ENCODE data around the gene COX8C. TPM values are rescaled to one million over a fixed set of nuclear protein-coding genes. Genes with fewer than 3 reads are reported as not detected.

Gene COX8C
- total and polyA plus RNA-seq, 12 donors, result not detected

GRCh38 chr14:93396456-93396855, 49.5 kb downstream of the COX8C start:
- intact Hi-C loops (cut with DNase I), result no loop called here
- Histone ChIP-seq H3K36me3 (replicated peaks in 1 of 2) (no peaks in the 10 kb centered on the region), H3K4me1 (replicated peaks in 1 of 2) (no peaks in the 10 kb centered on the region), H3K27me3 (no peaks in the 10 kb centered on the region), H3K9me3 (replicated peaks in 1 of 3) (no peaks in the 10 kb centered on the region), H3K4me3 (no peak overlapping the region), H3K27ac (no peak overlapping the region)
- no peak for TF ChIP-seq POLR2A (IDR thresholded peaks at IDR 0.05)
- no peak for DNase-seq
- 76 to 81% (median 79%) methylated on average over 1 of the region's 1 CpG for WGBS, 4 donors

Small RNA genes lying within 50 kb of the gene (small RNA-seq; reads per million reads assigned to genes)
- gene RF00019, result 0 reads per million in 2 donors

Other genes with a start within 250 kb of the COX8C start
- gene ITPK1, start 231.3 kb upstream of the COX8C start, total RNA-seq, result 100 to 1,000 TPM in 1 of 9 donors, 10 to 100 TPM in 8; 28.1 to 182 (median 50.1) TPM
- gene ITPK1, start 231.3 kb upstream of the COX8C start, polyA plus RNA-seq, result 100 to 1,000 TPM in 1 of 3 donors, 10 to 100 TPM in 2; 31.9 to 148 (median 40.2) TPM
- gene MOAP1, start 162.3 kb upstream of the COX8C start, total RNA-seq, result 10 to 100 TPM; 29.0 to 72.5 (median 40.9) TPM
- 10 to 100 TPM; 12.7 to 55.6 (median 13.8) TPM for gene MOAP1, start 162.3 kb upstream of the COX8C start, polyA plus RNA-seq
- 10 to 100 TPM; 17.2 to 37.9 (median 22.2) TPM for gene LYSET, start 161.9 kb upstream of the COX8C start, total RNA-seq
- gene LYSET, start 161.9 kb upstream of the COX8C start, polyA plus RNA-seq, result 10 to 100 TPM; 12.0 to 32.9 (median 22.7) TPM
- gene GON7, start 140.1 kb upstream of the COX8C start, total RNA-seq, result 10 to 100 TPM in 8 of 9 donors, 1 to 10 TPM in 1; 9.4 to 26.0 (median 18.6) TPM
- 10 to 100 TPM; 13.3 to 34.9 (median 16.9) TPM for gene GON7, start 140.1 kb upstream of the COX8C start, polyA plus RNA-seq
- gene UBR7, start 139.9 kb upstream of the COX8C start, total RNA-seq, result 10 to 100 TPM; 13.2 to 32.9 (median 18.0) TPM
- gene UBR7, start 139.9 kb upstream of the COX8C start, polyA plus RNA-seq, result 10 to 100 TPM in 1 of 3 donors, 1 to 10 TPM in 2; 7.8 to 26.5 (median 9.3) TPM
- gene BTBD7, start 14.1 kb upstream of the COX8C start, total RNA-seq, result 10 to 100 TPM; 12.9 to 41.0 (median 20.4) TPM
- gene BTBD7, start 14.1 kb upstream of the COX8C start, polyA plus RNA-seq, result 10 to 100 TPM in 2 of 3 donors, 1 to 10 TPM in 1; 7.4 to 16.5 (median 11.4) TPM
- 1 to 10 TPM in 4 of 9 donors, under 1 TPM in 5; 0.09 to 4.2 (median 0.69) TPM for gene UNC79, start 83.8 kb downstream of the COX8C start, total RNA-seq
- 1 to 10 TPM; 1.0 to 4.3 (median 2.7) TPM for gene UNC79, start 83.8 kb downstream of the COX8C start, polyA plus RNA-seq